Panc1 (cell line): ENCODE measurements around the gene NEK1. TPM values are rescaled to one million over a fixed set of nuclear protein-coding genes. Genes with fewer than 3 reads are reported as not detected.
"Not testable (repeated sequence)": the region's sequence is repeated elsewhere in the genome, so short reads cannot be mapped to it uniquely, and the experiment has no call there.

Experiments used
- ATAC-seq: fragments of 200-7000 bp; cut with Tn5 transposase; 2 replicates; pipeline ENCODE4 v1.9.1; 2020; ENCODE audit warnings: mild to moderate bottlenecking, moderate library complexity
- BruUV-seq: library from RNA; stranded (reverse); fragments of 400-500 nt; replicated peaks from 2 replicates; lab custom pipeline; 2021; lab: Mats Ljungman, UMichigan
- CTCF ChIA-PET: fragments of 300-600 bp; sonication (Branson Sonifier 250); formaldehyde crosslinking; loops from one replicate; lab custom pipeline; 2022; ENCODE audit warnings: antibody characterized with exemption; lab: Charles Lee
- POLR2A ChIA-PET: fragments of 300-600 bp; sonication (Branson Sonifier 250); formaldehyde crosslinking; loops from one replicate; lab custom pipeline; 2022; ENCODE audit warnings: antibody characterized with exemption; lab: Charles Lee
- DNase-seq: peaks from one replicate; pipeline ENCODE4 v3.0.0-alpha.2; 2010; ENCODE audit warnings: low read depth, low spot score
- H3K27ac ChIP-seq: 2 replicates; pipeline ENCODE4 v1.5.1; 2011; ENCODE audit warnings: mild to moderate bottlenecking, low read length, inconsistent platforms
- H3K27me3 ChIP-seq: fragments of 200-500 bp; sonication (Bioruptor generic); 2 replicates; pipeline ENCODE4 v1.6.0; 2014; ENCODE audit warnings: low read length, inconsistent platforms; ENCODE audit not compliant: control insufficient read depth, insufficient read depth
- H3K36me3 ChIP-seq: fragments of 200-500 bp; sonication (Bioruptor generic); 2 replicates; pipeline ENCODE4 v1.5.1; 2014; ENCODE audit warnings: inconsistent platforms, mild to moderate bottlenecking, low read length, moderate library complexity; ENCODE audit not compliant: control insufficient read depth, insufficient read depth
- H3K4me1 ChIP-seq: 2 replicates; pipeline ENCODE4 v1.5.1; 2011; ENCODE audit warnings: inconsistent platforms, mild to moderate bottlenecking, low read length, moderate library complexity; ENCODE audit not compliant: control insufficient read depth, insufficient read depth
- H3K4me3 ChIP-seq, 2 experiments: 2 replicates each; pipeline ENCODE4 v1.5.1; 2011 to 2012; ENCODE audit warnings: low read depth in 2 of 2, low read length in 2 of 2, mild to moderate bottlenecking in 2 of 2, inconsistent platforms in 1 of 2, moderate library complexity in 1 of 2
- H3K9me3 ChIP-seq: fragments of 200-500 bp; sonication (Bioruptor generic); 2 replicates; pipeline ENCODE4 v1.5.1; 2014; ENCODE audit warnings: low read depth, mild to moderate bottlenecking, inconsistent platforms, low read length, moderate library complexity; ENCODE audit not compliant: control insufficient read depth, insufficient read depth
- CTCF ChIP-seq: fragments of 450-650 bp; IDR thresholded peaks from 2 replicates; pipeline ENCODE4 v1.5.1; 2017; ENCODE audit warnings: mild to moderate bottlenecking
- POLR2AphosphoS5 ChIP-seq: IDR thresholded peaks from 2 replicates; pipeline ENCODE4 v1.6.1; 2012; ENCODE audit warnings: mild to moderate bottlenecking, low read depth, low read length, moderate library complexity
- REST ChIP-seq, 2 experiments: IDR thresholded peaks; 2 replicates each; pipeline ENCODE4 v1.6.1; 2011 to 2012; ENCODE audit warnings: low read depth in 2 of 2, control low read depth in 1 of 2, low read length in 1 of 2, mild to moderate bottlenecking in 1 of 2, moderate library complexity in 1 of 2; ENCODE audit not compliant: insufficient read depth in 1 of 2
- SIN3A ChIP-seq: IDR thresholded peaks from 2 replicates; pipeline ENCODE4 v1.6.1; 2012; ENCODE audit warnings: low read depth, mild to moderate bottlenecking, low read length, moderate library complexity, borderline replicate concordance; ENCODE audit not compliant: insufficient read depth
- TCF7L2 ChIP-seq: IDR thresholded peaks from 2 replicates; pipeline ENCODE4 v1.6.1; 2011; ENCODE audit warnings: mild to moderate bottlenecking, low read depth, low read length, inconsistent platforms
- in situ Hi-C: cut with HindIII; loops from 2 replicates; pipeline ENCODE4 v1.10.0; 2016; ENCODE audit warnings: low sequenced_read_pairs, low pct_unique_long_range_greater_than_20kb
- intact Hi-C: fragments of 100-400 bp; cut with micrococcal nuclease; formaldehyde crosslinking; loops from one replicate; pipeline ENCODE4 v1.10.0; 2022; ENCODE audit not compliant: unreplicated experiment
- total RNA-seq: library from RNA; stranded (reverse); gene quantifications from one replicate; pipeline ENCODE4 v1.2.1, GENCODE V29; 2021; ENCODE audit not compliant: unreplicated experiment

Gene NEK1
- total RNA-seq, 1 experiment from 2014 or later, result 9.2 TPM

GRCh38 chr4:169428376-169428775 is 184.0 kb downstream of the NEK1 start:
- no peaks in the 10 kb centered on the region for H3K4me1 ChIP-seq
- no peaks in the 10 kb centered on the region for H3K9me3 ChIP-seq
- H3K36me3 ChIP-seq, result no peaks in the 10 kb centered on the region
- no peak for TF ChIP-seq CTCF
- TF ChIP-seq REST (IDR thresholded peaks at IDR 0.05; ENCODE audit: insufficient read depth in 1 of 2, low read depth in 2 of 2, low read length in 1 of 2), result no peak
- no peak for TF ChIP-seq POLR2AphosphoS5
- TF ChIP-seq TCF7L2, result no peak
- TF ChIP-seq SIN3A, result no peak
- intact Hi-C loops, result no loop called here
- no peaks in the 10 kb centered on the region for H3K27me3 ChIP-seq
- ChIA-PET CTCF (no interaction called here), POLR2A (no interaction called here)
- DNase-seq (no peak), ATAC-seq (no peak)
- no TSS peak for BruUV-seq
- in situ Hi-C loops, result no loop called here
- no peak overlapping the region for H3K27ac ChIP-seq
- H3K4me3 ChIP-seq, result no peak overlapping the region

- DNase-seq, ATAC-seq: not testable (repeated sequence)
- CTCF ChIA-PET, result interaction anchor here (0.7 kb wide), 1 partner anchor 506 kb away, joined by 3 read pairs; no protein-coding TSS in a partner anchor
Observed at GRCh38 chr4:169427727-169428126, 184.7 kb downstream of the NEK1 start.

GRCh38 chr4:169420291-169420690 is 192.1 kb downstream of the NEK1 start:
- H3K9me3 ChIP-seq, result no peaks in the 10 kb centered on the region
- DNase-seq (no peak), ATAC-seq (no peak)
- no peaks in the 10 kb centered on the region for H3K4me1 ChIP-seq
- intact Hi-C loops (no loop called here), in situ Hi-C loops (no loop called here)
- H3K36me3 ChIP-seq, result no peaks in the 10 kb centered on the region
- ChIA-PET CTCF (no interaction called here), POLR2A (no interaction called here)
- no peak overlapping the region for H3K4me3 ChIP-seq
- H3K27ac ChIP-seq, result no peak overlapping the region
- TF ChIP-seq POLR2AphosphoS5 (no peak), SIN3A (no peak), TCF7L2 (no peak), CTCF (no peak), REST (IDR thresholded peaks at IDR 0.05; ENCODE audit: insufficient read depth in 1 of 2, low read depth in 2 of 2, low read length in 1 of 2) (no peak)
- no TSS peak for BruUV-seq
- H3K27me3 ChIP-seq, result no peaks in the 10 kb centered on the region

More at GRCh38 chr4:169427727-169428126, 184.7 kb downstream of the NEK1 start:
- H3K36me3 ChIP-seq, H3K9me3 ChIP-seq, H3K4me3 ChIP-seq, in situ Hi-C loops, H3K4me1 ChIP-seq, H3K27me3 ChIP-seq, BruUV-seq, intact Hi-C loops, POLR2A ChIA-PET, H3K27ac ChIP-seq: not testable (repeated sequence)
